KMS-11 (cell line): Measurements from ENCODE around the gene ZAR1.
"Not testable (repeated sequence)": the region's sequence is repeated elsewhere in the genome, so short reads cannot be mapped to it uniquely, and the experiment has no call there.

ENCODE experiments used
- H2AFZ ChIP-seq: fragments of 200-600 bp; sonication (generic); 2 replicates; pipeline ENCODE4 v1.6.1; 2016; ENCODE audit warnings: antibody characterized with exemption, mixed run types, low read depth
- H3K27ac ChIP-seq: fragments of 200-600 bp; sonication (generic); 2 replicates; pipeline ENCODE4 v1.6.1; 2016; ENCODE audit warnings: mild to moderate bottlenecking, mixed run types
- H3K27me3 ChIP-seq: fragments of 200-600 bp; sonication (generic); 2 replicates; pipeline ENCODE4 v1.6.1; 2017; ENCODE audit warnings: mild to moderate bottlenecking, low read depth, mixed run types, moderate library complexity; ENCODE audit not compliant: insufficient read depth
- H3K36me3 ChIP-seq: fragments of 200-600 bp; sonication (generic); 2 replicates; pipeline ENCODE4 v1.6.1; 2017; ENCODE audit warnings: mild to moderate bottlenecking, mixed run types; ENCODE audit not compliant: insufficient read depth
- H3K4me1 ChIP-seq: fragments of 200-600 bp; sonication (generic); 2 replicates; pipeline ENCODE4 v1.6.1; 2016; ENCODE audit warnings: mild to moderate bottlenecking, low read depth, mixed run types; ENCODE audit not compliant: poor library complexity, severe bottlenecking
- H3K4me2 ChIP-seq: fragments of 200-600 bp; sonication (generic); 2 replicates; pipeline ENCODE4 v1.7.0; 2016; ENCODE audit warnings: mild to moderate bottlenecking, mixed run types
- H3K4me3 ChIP-seq: fragments of 200-600 bp; sonication (generic); IDR thresholded peaks from 2 replicates; pipeline ENCODE4 v1.6.1; 2017; ENCODE audit warnings: low read depth, low read length, mixed read lengths; ENCODE audit not compliant: insufficient read depth
- H3K79me2 ChIP-seq: fragments of 200-600 bp; sonication (generic); 2 replicates; pipeline ENCODE4 v1.6.1; 2016; ENCODE audit warnings: low read depth, mixed run types; ENCODE audit not compliant: insufficient read depth
- H3K9ac ChIP-seq: fragments of 200-600 bp; sonication (generic); 2 replicates; pipeline ENCODE4 v1.6.1; 2016; ENCODE audit warnings: mild to moderate bottlenecking, mixed run types
- H4K20me1 ChIP-seq: fragments of 200-600 bp; sonication (generic); 2 replicates; pipeline ENCODE4 v1.6.1; 2016; ENCODE audit warnings: mild to moderate bottlenecking, mixed run types; ENCODE audit not compliant: insufficient read depth
- TF ChIP-seq, protein P1 (sequence below): fragments of 200-600 bp; sonication (generic); conservative IDR thresholded peaks from 2 replicates; pipeline ENCODE4 v1.6.1; 2017; ENCODE audit warnings: low read depth, mild to moderate bottlenecking, antibody characterized with exemption, low read length, moderate library complexity, mixed read lengths

The ZAR1 gene, protein sequence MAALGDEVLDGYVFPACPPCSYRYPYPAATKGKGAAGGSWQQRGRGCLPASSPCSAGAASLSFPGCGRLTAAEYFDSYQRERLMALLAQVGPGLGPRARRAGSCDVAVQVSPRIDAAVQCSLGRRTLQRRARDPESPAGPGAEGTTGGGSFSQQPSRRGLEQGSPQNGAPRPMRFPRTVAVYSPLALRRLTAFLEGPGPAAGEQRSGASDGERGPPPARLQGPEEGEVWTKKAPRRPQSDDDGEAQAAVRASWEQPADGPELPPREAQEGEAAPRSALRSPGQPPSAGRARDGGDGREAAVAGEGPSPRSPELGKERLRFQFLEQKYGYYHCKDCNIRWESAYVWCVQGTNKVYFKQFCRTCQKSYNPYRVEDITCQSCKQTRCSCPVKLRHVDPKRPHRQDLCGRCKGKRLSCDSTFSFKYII

DNA sequence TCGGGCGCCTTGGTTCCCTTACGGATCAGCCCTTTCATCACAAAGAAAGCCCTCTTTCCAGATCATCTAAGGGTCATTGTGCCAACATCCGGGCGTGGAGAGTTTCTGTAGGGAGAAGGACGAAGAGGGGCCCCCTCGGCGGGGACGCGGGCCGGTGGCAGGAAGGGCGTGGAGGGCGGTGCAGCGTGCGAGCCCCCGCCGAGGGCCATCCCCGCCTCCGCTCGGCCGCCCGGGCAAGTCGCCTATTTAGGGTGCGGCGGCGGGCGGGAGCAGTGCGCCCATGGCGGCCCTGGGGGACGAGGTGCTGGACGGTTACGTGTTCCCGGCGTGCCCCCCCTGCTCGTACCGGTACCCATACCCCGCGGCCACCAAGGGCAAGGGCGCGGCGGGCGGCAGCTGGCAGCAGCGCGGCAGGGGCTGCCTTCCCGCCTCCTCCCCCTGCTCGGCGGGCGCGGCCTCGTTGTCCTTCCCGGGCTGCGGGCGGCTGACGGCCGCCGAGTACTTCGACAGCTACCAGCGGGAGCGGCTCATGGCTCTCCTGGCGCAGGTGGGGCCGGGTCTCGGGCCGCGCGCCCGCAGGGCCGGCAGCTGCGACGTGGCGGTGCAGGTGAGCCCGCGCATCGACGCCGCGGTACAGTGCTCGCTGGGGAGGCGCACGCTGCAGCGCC, at the start of gene ZAR1:
ZAR1 (plus strand) TSS at position 241 of the 668 bp plus-strand sequence; CDS start at position 281, 40 bp downstream.
- Histone ChIP-seq H3K9ac (no peak within 1 kb of the TSS), H4K20me1 (no peaks in the 10 kb centered on the region), H3K4me2 (no peak within 1 kb of the TSS), H3K4me1 (no peaks in the 10 kb centered on the region), H3K27ac (no peak within 1 kb of the TSS), H3K27me3 (no peaks in the 10 kb centered on the region), H3K79me2 (no peaks in the 10 kb centered on the region), H3K4me3 (no peak within 1 kb of the TSS), H2AFZ (no peak within 1 kb of the TSS), H3K36me3 (no peaks in the 10 kb centered on the region)
- TF ChIP-seq, protein P1, sequence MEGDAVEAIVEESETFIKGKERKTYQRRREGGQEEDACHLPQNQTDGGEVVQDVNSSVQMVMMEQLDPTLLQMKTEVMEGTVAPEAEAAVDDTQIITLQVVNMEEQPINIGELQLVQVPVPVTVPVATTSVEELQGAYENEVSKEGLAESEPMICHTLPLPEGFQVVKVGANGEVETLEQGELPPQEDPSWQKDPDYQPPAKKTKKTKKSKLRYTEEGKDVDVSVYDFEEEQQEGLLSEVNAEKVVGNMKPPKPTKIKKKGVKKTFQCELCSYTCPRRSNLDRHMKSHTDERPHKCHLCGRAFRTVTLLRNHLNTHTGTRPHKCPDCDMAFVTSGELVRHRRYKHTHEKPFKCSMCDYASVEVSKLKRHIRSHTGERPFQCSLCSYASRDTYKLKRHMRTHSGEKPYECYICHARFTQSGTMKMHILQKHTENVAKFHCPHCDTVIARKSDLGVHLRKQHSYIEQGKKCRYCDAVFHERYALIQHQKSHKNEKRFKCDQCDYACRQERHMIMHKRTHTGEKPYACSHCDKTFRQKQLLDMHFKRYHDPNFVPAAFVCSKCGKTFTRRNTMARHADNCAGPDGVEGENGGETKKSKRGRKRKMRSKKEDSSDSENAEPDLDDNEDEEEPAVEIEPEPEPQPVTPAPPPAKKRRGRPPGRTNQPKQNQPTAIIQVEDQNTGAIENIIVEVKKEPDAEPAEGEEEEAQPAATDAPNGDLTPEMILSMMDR: no peak

DNA sequence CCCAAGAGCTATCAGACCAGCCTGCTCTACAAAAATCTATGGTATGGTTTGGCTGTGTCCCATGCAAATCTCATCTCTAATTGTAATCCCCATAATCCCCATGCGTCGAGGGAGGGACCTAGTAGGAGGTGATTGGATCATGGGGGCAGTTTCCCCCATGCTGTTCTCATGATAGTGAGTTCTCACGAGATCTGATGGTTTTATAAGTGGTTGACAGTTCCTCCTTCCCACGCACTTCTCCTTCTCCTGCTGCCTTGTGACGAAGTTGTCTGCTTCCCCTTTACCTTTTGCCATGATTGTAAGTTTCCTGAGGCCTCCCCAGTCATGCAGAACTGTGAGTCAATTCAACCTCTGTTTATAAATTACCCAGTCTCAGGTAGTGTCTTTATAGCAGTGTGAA, 49.1 kb upstream of the ZAR1 start:
- not testable (repeated sequence) for H3K79me2 ChIP-seq

DNA sequence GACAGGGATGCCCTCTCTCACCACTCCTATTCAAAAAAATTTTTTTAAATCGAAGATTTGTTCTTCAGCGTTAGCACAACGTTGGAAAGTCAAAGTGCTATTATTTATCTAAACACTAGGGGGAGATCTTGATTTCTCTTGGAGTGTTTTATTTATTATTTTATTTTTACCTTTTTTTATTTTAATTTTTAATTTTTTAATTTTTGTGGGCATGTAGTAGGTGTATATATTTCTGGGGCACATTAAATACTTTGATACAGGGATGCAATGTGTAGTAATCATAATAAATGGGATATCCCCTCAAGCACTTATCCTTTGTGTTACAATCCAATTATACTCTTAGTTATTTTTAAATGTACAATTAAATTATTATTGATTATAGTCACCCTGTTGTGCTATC, 44.3 kb upstream of the ZAR1 start:
- H3K4me3 ChIP-seq: no peak overlapping the region
- H3K27me3 ChIP-seq: no peaks in the 10 kb centered on the region
- no peak overlapping the region for H3K27ac ChIP-seq
- H4K20me1 ChIP-seq: no peaks in the 10 kb centered on the region
- H3K79me2 ChIP-seq: no peaks in the 10 kb centered on the region
- TF ChIP-seq, protein P1: no peak; the same call in 1 of the 2 replicates
- H3K9ac ChIP-seq: no peak overlapping the region
- H3K4me1 ChIP-seq: no peaks in the 10 kb centered on the region
- H2AFZ ChIP-seq: no peak overlapping the region
- H3K36me3 ChIP-seq: no peaks in the 10 kb centered on the region
- H3K4me2 ChIP-seq: no peak overlapping the region

More for the DNA sequence above, 49.1 kb upstream of the ZAR1 start:
- not testable (repeated sequence) for H3K27ac ChIP-seq, H4K20me1 ChIP-seq, H3K4me1 ChIP-seq, H3K27me3 ChIP-seq, H3K9ac ChIP-seq, H3K4me2 ChIP-seq, H3K36me3 ChIP-seq, H2AFZ ChIP-seq, H3K4me3 ChIP-seq

DNA sequence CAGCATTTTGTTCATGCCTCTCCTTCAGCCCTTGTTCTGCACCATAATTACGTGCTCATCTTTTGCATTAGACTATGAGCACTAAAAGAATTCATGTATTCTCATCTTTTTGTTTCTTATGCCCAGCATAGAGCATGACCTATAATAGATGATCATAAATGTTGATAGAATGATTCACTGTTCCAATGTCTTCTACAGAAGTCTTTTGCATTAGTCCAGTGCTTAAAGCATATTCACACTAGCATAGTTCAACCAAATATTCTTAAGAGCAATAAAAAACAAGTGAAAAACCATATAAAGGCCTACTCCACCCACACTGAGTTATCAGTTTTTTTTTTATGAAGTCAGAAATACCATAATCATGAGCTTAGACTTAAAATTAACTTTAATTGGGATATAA, 43.4 kb upstream of the ZAR1 start:
- H3K36me3 ChIP-seq: no peaks in the 10 kb centered on the region
- TF ChIP-seq, protein P1: no peak
- H3K4me2 ChIP-seq: no peak overlapping the region
- H2AFZ ChIP-seq: no peak overlapping the region
- no peak overlapping the region for H3K27ac ChIP-seq
- no peaks in the 10 kb centered on the region for H4K20me1 ChIP-seq
- H3K4me3 ChIP-seq: no peak overlapping the region
- H3K9ac ChIP-seq: no peak overlapping the region
- H3K27me3 ChIP-seq: no peaks in the 10 kb centered on the region
- H3K79me2 ChIP-seq: no peaks in the 10 kb centered on the region
- no peaks in the 10 kb centered on the region for H3K4me1 ChIP-seq

DNA sequence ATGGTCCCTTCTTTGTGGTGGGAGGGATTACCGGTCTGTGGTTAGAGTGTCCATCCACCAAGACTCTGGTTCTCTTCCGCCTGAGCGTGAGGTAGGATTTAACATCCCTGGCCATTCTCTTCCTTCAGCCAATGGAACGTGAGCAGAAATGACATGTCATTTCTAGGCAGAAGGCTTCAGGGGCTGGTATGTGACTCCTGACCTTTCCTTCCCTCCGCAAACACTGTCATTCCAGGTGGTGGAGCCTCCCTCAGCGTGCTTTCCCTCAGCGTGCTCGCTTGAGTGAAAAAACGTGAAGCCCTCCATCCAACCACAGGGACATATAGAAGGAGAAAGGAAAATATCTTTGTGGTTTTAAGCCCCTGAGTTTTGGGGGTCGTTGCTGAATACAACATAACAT, 40.9 kb upstream of the ZAR1 start:
- no peaks in the 10 kb centered on the region for H4K20me1 ChIP-seq
- H3K4me2 ChIP-seq: no peak overlapping the region
- TF ChIP-seq, protein P1: no peak
- H3K9ac ChIP-seq: no peak overlapping the region
- H3K4me3 ChIP-seq: no peak overlapping the region
- no peaks in the 10 kb centered on the region for H3K4me1 ChIP-seq
- no peak overlapping the region for H2AFZ ChIP-seq
- H3K27ac ChIP-seq: no peak overlapping the region
- no peaks in the 10 kb centered on the region for H3K27me3 ChIP-seq
- no peaks in the 10 kb centered on the region for H3K79me2 ChIP-seq
- H3K36me3 ChIP-seq: no peaks in the 10 kb centered on the region
